IMR-90 (cell line): ENCODE data around the gene BCAS3. TPM values are rescaled to one million over a fixed set of nuclear protein-coding genes. Genes with fewer than 3 reads are reported as not detected.
A peak's percentile ranks its signal among the peaks of the same experiment; 100 is the strongest.

Experiments used
- ATAC-seq: fragments of 200-7000 bp; cut with Tn5 transposase; 2 replicates; pipeline ENCODE4 v1.9.1; 2020; ENCODE audit warnings: low read depth, mild to moderate bottlenecking, moderate library complexity
- BruUV-seq: library from RNA; stranded (reverse); fragments of 400-500 nt; replicated peaks from 2 replicates; lab custom pipeline; 2021; lab: Mats Ljungman, UMichigan
- CTCF ChIA-PET: fragments of 300-600 bp; formaldehyde crosslinking; extraction: SDS; loops from one replicate; lab custom pipeline; 2021; ENCODE audit warnings: antibody characterized with exemption; lab: Yijun Ruan, JAX
- POLR2A ChIA-PET: fragments of 300-600 bp; sonication (Branson Sonifier 250); formaldehyde crosslinking; loops from one replicate; lab custom pipeline; 2022; ENCODE audit warnings: antibody characterized with exemption; ENCODE audit not compliant: unreplicated experiment; lab: Charles Lee
- DNase-seq: peaks from one replicate; pipeline ENCODE4 v3.0.0; 2013
- H2AFZ ChIP-seq: replicated peaks from 2 replicates; pipeline ENCODE3; 2013; ENCODE audit warnings: low read length, mild to moderate bottlenecking; ENCODE audit not compliant: poor library complexity
- H2AK5ac ChIP-seq: 2 replicates; pipeline ENCODE4 v1.6.1; 2013; ENCODE audit warnings: low read depth, low read length, inconsistent platforms
- H2AK9ac ChIP-seq: replicated peaks from 2 replicates; pipeline ENCODE3; 2013; ENCODE audit warnings: mild to moderate bottlenecking, low read depth, low read length, moderate library complexity; ENCODE audit not compliant: poor library complexity
- H2BK120ac ChIP-seq: 2 replicates; pipeline ENCODE4 v1.6.1; 2013; ENCODE audit warnings: low read depth, low read length, inconsistent platforms
- H2BK15ac ChIP-seq: 3 replicates; pipeline ENCODE4 v1.6.1; 2013; ENCODE audit warnings: low read depth, low read length, inconsistent platforms
- H2BK20ac ChIP-seq: 2 replicates; pipeline ENCODE4 v1.6.1; 2013; ENCODE audit warnings: low read depth, mild to moderate bottlenecking, inconsistent platforms, low read length, moderate library complexity
- H2BK5ac ChIP-seq: 2 replicates; pipeline ENCODE4 v1.6.1; 2013; ENCODE audit warnings: mild to moderate bottlenecking, low read depth, low read length, inconsistent platforms; ENCODE audit not compliant: poor library complexity, severe bottlenecking
- H3K14ac ChIP-seq: replicated peaks from 2 replicates; pipeline ENCODE4 v1.6.1; 2013; ENCODE audit warnings: low read depth, low read length, inconsistent platforms
- H3K18ac ChIP-seq: 2 replicates; pipeline ENCODE4 v1.6.1; 2013; ENCODE audit warnings: low read depth, low read length, control low read depth
- H3K23ac ChIP-seq: 2 replicates; pipeline ENCODE4 v1.6.1; 2013; ENCODE audit warnings: low read depth, low read length, inconsistent platforms
- H3K27ac ChIP-seq: 2 replicates; pipeline ENCODE4 v1.5.1; 2013; ENCODE audit warnings: mild to moderate bottlenecking, control low read depth, low read length; ENCODE audit not compliant: insufficient read depth
- H3K27me3 ChIP-seq: 2 replicates; pipeline ENCODE4 v1.6.1; 2013; ENCODE audit warnings: low read length; ENCODE audit not compliant: control insufficient read depth, insufficient read depth
- H3K36me3 ChIP-seq: 2 replicates; pipeline ENCODE4 v1.6.1; 2013; ENCODE audit warnings: low read length, mixed read lengths; ENCODE audit not compliant: control insufficient read depth, insufficient read depth
- H3K4ac ChIP-seq: 2 replicates; pipeline ENCODE4 v1.6.1; 2013; ENCODE audit warnings: low read depth, low read length, inconsistent platforms
- H3K4me1 ChIP-seq: 2 replicates; pipeline ENCODE4 v1.6.1; 2013; ENCODE audit warnings: low read length, mixed read lengths; ENCODE audit not compliant: control insufficient read depth, insufficient read depth
- H3K4me2 ChIP-seq: 2 replicates; pipeline ENCODE4 v1.6.1; 2013; ENCODE audit warnings: low read depth, mild to moderate bottlenecking, control low read depth, low read length, moderate library complexity
- H3K4me3 ChIP-seq: 2 replicates; pipeline ENCODE4 v1.5.1; 2013; ENCODE audit warnings: low read depth, mild to moderate bottlenecking, control low read depth, low read length, moderate library complexity; ENCODE audit not compliant: insufficient read depth
- H3K56ac ChIP-seq: 2 replicates; pipeline ENCODE4 v1.6.1; 2013; ENCODE audit warnings: low read length, inconsistent platforms; ENCODE audit not compliant: insufficient read depth; ENCODE audit errors: extremely low read depth
- H3K79me1 ChIP-seq, 2 experiments: 2 replicates each; pipeline ENCODE4 v1.6.1; 2013; ENCODE audit warnings: low read length in 2 of 2, inconsistent platforms in 1 of 2, low read depth in 1 of 2
- H3K9ac ChIP-seq: 2 replicates; pipeline ENCODE4 v1.6.1; 2013; ENCODE audit warnings: low read depth, low read length, control low read depth
- H3K9me1 ChIP-seq: 2 replicates; pipeline ENCODE4 v1.6.1; 2013; ENCODE audit warnings: low read length, inconsistent platforms; ENCODE audit not compliant: insufficient read depth
- H3K9me3 ChIP-seq: 2 replicates; pipeline ENCODE4 v1.6.1; 2013; ENCODE audit warnings: low read length; ENCODE audit not compliant: control insufficient read depth, insufficient read depth
- H4K20me1 ChIP-seq: 2 replicates; pipeline ENCODE4 v1.6.1; 2013; ENCODE audit warnings: low read length, inconsistent platforms; ENCODE audit not compliant: insufficient read depth
- H4K5ac ChIP-seq: 2 replicates; pipeline ENCODE4 v1.6.1; 2013; ENCODE audit warnings: mild to moderate bottlenecking, low read depth, low read length, control low read depth
- H4K8ac ChIP-seq, 2 experiments: 2 replicates each; pipeline ENCODE4 v1.6.1; 2013; ENCODE audit warnings: low read depth in 2 of 2, low read length in 2 of 2, control low read depth in 1 of 2, inconsistent platforms in 1 of 2
- H4K91ac ChIP-seq: 2 replicates; pipeline ENCODE4 v1.6.1; 2013; ENCODE audit warnings: low read depth, low read length, inconsistent platforms; ENCODE audit not compliant: insufficient read depth
- BHLHE40 ChIP-seq: fragments of 150-350 bp; IDR thresholded peaks from 2 replicates; pipeline ENCODE4 v1.6.1; 2016; ENCODE audit warnings: mild to moderate bottlenecking, low read depth, low read length
- CEBPB ChIP-seq: IDR thresholded peaks from 2 replicates; pipeline ENCODE4 v1.6.1; 2012; ENCODE audit warnings: low read depth, low read length, improper control_type of control experiment
- ELK1 ChIP-seq: fragments of 150-350 bp; IDR thresholded peaks from 2 replicates; pipeline ENCODE4 v1.6.1; 2016; ENCODE audit warnings: low read depth, mild to moderate bottlenecking, low read length, moderate library complexity, borderline replicate concordance
- FOS ChIP-seq: fragments of 150-350 bp; IDR thresholded peaks from 2 replicates; pipeline ENCODE4 v1.6.1; 2016; ENCODE audit warnings: low read depth, low read length
- MAFK ChIP-seq: IDR thresholded peaks from 2 replicates; pipeline ENCODE4 v1.6.1; 2012; ENCODE audit warnings: low read depth, low read length, improper control_type of control experiment
- MAZ ChIP-seq: IDR thresholded peaks from 2 replicates; pipeline ENCODE4 v1.6.1; 2012; ENCODE audit warnings: low read depth, mild to moderate bottlenecking, low read length, improper control_type of control experiment, moderate library complexity, borderline replicate concordance
- MXI1 ChIP-seq: IDR thresholded peaks from 2 replicates; pipeline ENCODE4 v1.6.1; 2012; ENCODE audit warnings: low read depth, mild to moderate bottlenecking, low read length, moderate library complexity, borderline replicate concordance
- NFE2L2 ChIP-seq: fragments of 150-350 bp; IDR thresholded peaks from 2 replicates; pipeline ENCODE4 v1.6.1; 2016; ENCODE audit warnings: low read depth, mild to moderate bottlenecking, low read length
- SMC3 ChIP-seq: fragments of 150-350 bp; IDR thresholded peaks from 2 replicates; pipeline ENCODE4 v1.6.1; 2016; ENCODE audit warnings: low read depth, mild to moderate bottlenecking, antibody characterized with exemption, low read length, moderate library complexity
- WGBS, 2 experiments: methylation state at CpG; one replicate each; pipeline versions ENCODE4 v1.1.5 to v1.1.7; 2013; ENCODE audit warnings: missing lambda C conversion rate in 2 of 2; ENCODE audit not compliant: insufficient read length in 1 of 2; ENCODE audit errors: extremely low coverage in 2 of 2; 5-methylcytosine and 5-hydroxymethylcytosine counted together
- dilution Hi-C: fragments of 300-500 bp; cut with HindIII; formaldehyde crosslinking; loops from one replicate; pipeline ENCODE4 v1.14.3; 2018; ENCODE audit warnings: low sequenced_read_pairs; ENCODE audit not compliant: unreplicated experiment
- in situ Hi-C: fragments of 300-500 bp; cut with MboI; formaldehyde crosslinking; loops from 3 replicates; pipeline ENCODE4 v1.14.3; 2019; ENCODE audit warnings: low sequenced_read_pairs, inconsistent platforms, mixed read lengths
- intact Hi-C: fragments of 100-400 bp; cut with micrococcal nuclease; formaldehyde crosslinking; loops from 2 replicates; pipeline ENCODE4 v1.10.0; 2022
- polyA plus RNA-seq, 3 experiments: library from polyadenylated mRNA; depleted of rRNA; stranded (reverse); fragments of >200 nt; gene quantifications; 2 replicates each; pipeline ENCODE4 v1.2.3, GENCODE V29; 2012; ENCODE audit warnings: low replicate concordance in 1 of 3
- total RNA-seq: library from RNA; depleted of rRNA; stranded (reverse); fragments of >200 nt; gene quantifications from 2 replicates; pipeline ENCODE4 v1.2.3, GENCODE V29; 2012
- TF ChIP-seq, protein P1 (sequence below): fragments of 150-350 bp; IDR thresholded peaks from 2 replicates; pipeline ENCODE4 v1.6.1; 2017; ENCODE audit warnings: mild to moderate bottlenecking, antibody characterized with exemption, low read length, low read depth
- TF ChIP-seq, protein P2 (sequence below): conservative IDR thresholded peaks from 2 replicates; pipeline ENCODE4 v1.5.1; 2012; ENCODE audit warnings: mild to moderate bottlenecking, low read depth, low read length, improper control_type of control experiment

Gene BCAS3
- total and polyA plus RNA-seq, 2 of the 4 experiments (the other 2 are of a cell fraction), result 6.3 to 27.1 TPM

DNA sequence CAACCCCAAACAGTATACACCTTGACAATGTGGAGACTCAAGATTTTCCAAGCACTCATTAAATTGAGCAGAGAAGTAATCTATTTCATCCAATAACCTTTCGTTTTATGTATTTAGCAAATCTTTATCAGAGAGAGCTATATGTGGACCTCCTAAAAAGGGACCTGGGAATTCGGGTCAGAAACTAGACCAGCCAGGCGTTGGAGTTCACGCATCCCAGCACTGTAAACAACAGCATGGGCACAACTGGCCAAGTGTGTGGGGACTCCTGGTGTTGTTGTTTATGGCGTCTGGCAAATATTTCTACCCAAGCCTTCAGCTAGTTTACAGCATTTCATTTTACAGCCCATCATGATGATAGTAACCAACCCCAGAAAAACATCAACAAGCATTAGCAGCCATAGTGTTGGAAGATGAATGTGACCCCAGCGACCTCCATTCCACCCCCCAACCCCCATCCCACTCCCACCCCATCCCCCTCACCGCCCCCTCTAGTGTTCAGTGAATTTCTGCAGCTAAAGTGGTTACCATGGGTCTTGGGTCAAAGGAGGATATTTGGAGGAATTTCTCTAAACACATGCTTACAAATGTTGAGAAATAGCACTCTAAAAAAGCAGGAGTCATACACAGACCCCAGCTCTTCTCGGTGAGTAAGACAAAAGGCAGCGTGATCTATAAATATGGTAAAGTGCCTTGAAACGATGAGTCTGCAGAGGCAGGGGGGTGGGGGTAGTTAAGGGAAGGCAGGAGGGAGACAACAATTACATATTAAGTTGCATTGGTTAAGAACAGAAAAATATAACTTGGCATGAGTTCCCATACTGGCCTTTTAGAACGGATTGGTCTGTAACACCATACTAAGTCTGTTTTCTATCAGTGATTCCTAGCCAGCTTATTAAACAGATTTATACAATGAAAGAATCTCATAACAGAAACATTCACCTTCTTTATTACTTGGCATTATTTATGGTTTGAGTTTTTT, 630.5 kb downstream of the BCAS3 start:
- Histone ChIP-seq H3K4me3 (no peak overlapping the region), H3K14ac (peak overlapping the region; percentile 92), H2BK120ac (peak overlapping the region; percentile 98), H3K79me1 (peaks cover 0 to 30% of the 10 kb centered on the region in 2 experiments; a peak in 2 of 4 replicates), H2AK9ac (peak overlapping the region; percentile 35), H3K23ac (peak overlapping the region; percentile 90), H2BK5ac (peak overlapping the region; percentile 98), H4K91ac (peak overlapping the region; percentile 99), H3K9me3 (no peaks in the 10 kb centered on the region), H2BK15ac (peak overlapping the region; percentile 99), H3K18ac (peak overlapping the region; percentile 99), H3K27me3 (no peaks in the 10 kb centered on the region), H3K4me2 (peak overlapping the region; percentile 48), H3K9ac (peak overlapping the region; percentile 64; the same call in 1 of the 2 replicates), H2AFZ (peak overlapping the region; percentile 69), H2AK5ac (peak overlapping the region; percentile 89), H4K20me1 (no peaks in the 10 kb centered on the region), H3K27ac (peak overlapping the region; percentile 99), H2BK20ac (peak overlapping the region; percentile 100), H4K5ac (peak overlapping the region; percentile 98), H4K8ac (peak overlapping the region; percentile 98), H3K4ac (peak overlapping the region; percentile 96), H3K36me3 (no peaks in the 10 kb centered on the region), H3K56ac (peak overlapping the region; percentile 98), H3K4me1 (peaks cover 35% of the 10 kb centered on the region), H3K9me1 (peaks cover 21% of the 10 kb centered on the region)
- in situ Hi-C loops (loop anchor here (5.0 kb wide), 1 partner anchor 106 kb away; no protein-coding TSS in a partner anchor), intact Hi-C loops (loop anchor here (1.0 to 5.0 kb wide), 6 partner anchors 56 to 306 kb away; partner anchors contain the start of gene TBX2), dilution Hi-C loops (no loop called here)
- ChIA-PET POLR2A (interaction anchor here (0.6 to 2.9 kb wide), 9 partner anchors 22 to 183 kb away, joined by 3 to 17 read pairs (median 3); no protein-coding TSS in a partner anchor), CTCF (interaction anchor here (0.7 to 1.2 kb wide), 7 partner anchors 16 to 107 kb away, joined by 3 to 4 read pairs (median 3); no protein-coding TSS in a partner anchor)
- ATAC-seq (peak; percentile 87), DNase-seq (peak; percentile 99)
- no TSS peak for BruUV-seq
- WGBS, 2 experiments, result no CpG with 5 or more reads among the region's 11 CpGs
- TF ChIP-seq, protein P1, sequence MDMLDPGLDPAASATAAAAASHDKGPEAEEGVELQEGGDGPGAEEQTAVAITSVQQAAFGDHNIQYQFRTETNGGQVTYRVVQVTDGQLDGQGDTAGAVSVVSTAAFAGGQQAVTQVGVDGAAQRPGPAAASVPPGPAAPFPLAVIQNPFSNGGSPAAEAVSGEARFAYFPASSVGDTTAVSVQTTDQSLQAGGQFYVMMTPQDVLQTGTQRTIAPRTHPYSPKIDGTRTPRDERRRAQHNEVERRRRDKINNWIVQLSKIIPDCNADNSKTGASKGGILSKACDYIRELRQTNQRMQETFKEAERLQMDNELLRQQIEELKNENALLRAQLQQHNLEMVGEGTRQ, result no peak
- peak; percentile 18; the same call in 1 of the 2 replicates for TF ChIP-seq SMC3
- TF ChIP-seq NFE2L2, result peak; percentile 99
- TF ChIP-seq ELK1, result no peak
- TF ChIP-seq MXI1, result 0 out of 2 replicates have a peak, but pooled peaks have one; percentile 23
- peak; percentile 93; the same call in 1 of the 2 replicates for TF ChIP-seq FOS
- peak; percentile 88 for TF ChIP-seq MAFK
- TF ChIP-seq, protein P2, sequence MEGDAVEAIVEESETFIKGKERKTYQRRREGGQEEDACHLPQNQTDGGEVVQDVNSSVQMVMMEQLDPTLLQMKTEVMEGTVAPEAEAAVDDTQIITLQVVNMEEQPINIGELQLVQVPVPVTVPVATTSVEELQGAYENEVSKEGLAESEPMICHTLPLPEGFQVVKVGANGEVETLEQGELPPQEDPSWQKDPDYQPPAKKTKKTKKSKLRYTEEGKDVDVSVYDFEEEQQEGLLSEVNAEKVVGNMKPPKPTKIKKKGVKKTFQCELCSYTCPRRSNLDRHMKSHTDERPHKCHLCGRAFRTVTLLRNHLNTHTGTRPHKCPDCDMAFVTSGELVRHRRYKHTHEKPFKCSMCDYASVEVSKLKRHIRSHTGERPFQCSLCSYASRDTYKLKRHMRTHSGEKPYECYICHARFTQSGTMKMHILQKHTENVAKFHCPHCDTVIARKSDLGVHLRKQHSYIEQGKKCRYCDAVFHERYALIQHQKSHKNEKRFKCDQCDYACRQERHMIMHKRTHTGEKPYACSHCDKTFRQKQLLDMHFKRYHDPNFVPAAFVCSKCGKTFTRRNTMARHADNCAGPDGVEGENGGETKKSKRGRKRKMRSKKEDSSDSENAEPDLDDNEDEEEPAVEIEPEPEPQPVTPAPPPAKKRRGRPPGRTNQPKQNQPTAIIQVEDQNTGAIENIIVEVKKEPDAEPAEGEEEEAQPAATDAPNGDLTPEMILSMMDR, result peak; percentile 10; the same call in 1 of the 2 replicates
- peak; percentile 96 for TF ChIP-seq CEBPB
- TF ChIP-seq BHLHE40, result no peak
- TF ChIP-seq MAZ, result peak; percentile 90
